Dedifferentiated amniotic fluid mesenchymal stem cell (primary cell): ENCODE data around the gene NRIP2.

Source experiments
- DNase-seq: peaks from one replicate; pipeline ENCODE4 v3.0.0-alpha.2; 2016; ENCODE audit errors: extremely low spot score

The NRIP2 gene

GRCh38 chr12:2806700-2807099, 28.1 kb downstream of the NRIP2 start:
- no peak for DNase-seq

- DNase-seq, result no peak
Measured at GRCh38 chr12:2805143-2805520, 29.7 kb downstream of the NRIP2 start.

GRCh38 chr12:2804393-2805142, 30.3 kb downstream of the NRIP2 start:
- no peak for DNase-seq

GRCh38 chr12:2803635-2804392, 31.0 kb downstream of the NRIP2 start:
- DNase-seq, result no peak

- no peak for DNase-seq
Measured at GRCh38 chr12:2801044-2801783, 33.6 kb downstream of the NRIP2 start.

GRCh38 chr12:2800046-2800570, 34.7 kb downstream of the NRIP2 start:
- DNase-seq, result no peak

- DNase-seq, result no peak
Measured at GRCh38 chr12:2797721-2798418, 37.0 kb downstream of the NRIP2 start.

- no peak for DNase-seq
Measured at GRCh38 chr12:2796187-2796666, 38.6 kb downstream of the NRIP2 start.

- DNase-seq, result peak; percentile 58
Measured at GRCh38 chr12:2795291-2796186, 39.3 kb downstream of the NRIP2 start.

GRCh38 chr12:2794736-2795289, 40.0 kb downstream of the NRIP2 start, which contains the start of gene FKBP4:
Gene FKBP4, plus strand, starts transcription at chr12:2794970. Its CDS starts 170 bp downstream, at chr12:2795140.
- DNase-seq, result peak; percentile 71

GRCh38 chr12:2794191-2794735, 40.6 kb downstream of the NRIP2 start:
- peak; percentile 27 for DNase-seq

- DNase-seq, result no peak
Measured at GRCh38 chr12:2793561-2793960, 41.3 kb downstream of the NRIP2 start.

- DNase-seq, result no peak
Measured at GRCh38 chr12:2792671-2793500, 41.9 kb downstream of the NRIP2 start.

- DNase-seq, result no peak
Measured at GRCh38 chr12:2791089-2791488, 43.7 kb downstream of the NRIP2 start.

GRCh38 chr12:2785017-2785416, 49.8 kb downstream of the NRIP2 start:
- no peak for DNase-seq

- DNase-seq, result peak; percentile 29
Measured at GRCh38 chr12:2783936-2784600, 50.8 kb downstream of the NRIP2 start.

- no peak for DNase-seq
Measured at GRCh38 chr12:2779281-2779680, 55.6 kb downstream of the NRIP2 start.

- no peak for DNase-seq
Measured at GRCh38 chr12:2776129-2776806, 58.6 kb downstream of the NRIP2 start.
